Cortex of kidney (tissue), 1 donor: ENCODE measurements around the gene DGUOK.
"Not testable (repeated sequence)": the region's sequence is repeated elsewhere in the genome, so short reads cannot be mapped to it uniquely, and the experiment has no call there.

Source experiments
- DNase-seq: peaks from one replicate; lab custom pipeline; 2025; lab: John Stamatoyannopoulos, UW

The DGUOK gene

DNA sequence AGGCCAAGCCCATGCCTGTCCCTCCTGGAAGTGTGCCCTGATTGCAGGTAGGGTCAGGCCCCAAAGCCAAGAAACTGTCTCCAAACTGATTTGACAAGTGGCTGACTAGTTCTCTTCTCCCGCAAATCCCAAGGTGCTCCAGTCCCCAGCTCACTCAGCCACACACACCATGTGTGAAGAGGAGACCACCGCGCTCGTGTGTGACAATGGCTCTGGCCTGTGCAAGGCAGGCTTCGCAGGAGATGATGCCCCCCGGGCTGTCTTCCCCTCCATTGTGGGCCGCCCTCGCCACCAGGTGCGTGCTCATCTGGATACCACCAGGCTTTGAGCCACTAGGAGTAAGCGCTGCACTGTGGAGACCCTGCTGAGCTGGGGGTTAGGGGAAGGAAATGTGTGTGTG, 25.5 kb upstream of the DGUOK start:
- no peak for DNase-seq

DNA sequence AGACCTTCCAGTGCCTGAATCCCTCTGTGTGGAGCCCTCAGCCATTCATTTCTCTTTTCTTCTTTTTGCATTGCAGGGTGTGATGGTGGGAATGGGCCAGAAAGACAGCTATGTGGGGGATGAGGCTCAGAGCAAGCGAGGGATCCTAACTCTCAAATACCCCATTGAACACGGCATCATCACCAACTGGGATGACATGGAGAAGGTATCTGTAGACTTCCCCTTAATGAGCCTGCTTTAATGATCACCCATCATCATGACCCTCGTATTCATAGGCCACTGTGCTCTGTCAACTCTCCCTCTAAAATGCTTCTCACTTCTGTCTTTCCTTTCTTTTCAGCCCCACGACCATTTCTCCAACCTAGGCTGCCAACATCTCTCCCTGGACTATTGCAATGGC, 24.4 kb upstream of the DGUOK start:
- DNase-seq = no peak

DNA sequence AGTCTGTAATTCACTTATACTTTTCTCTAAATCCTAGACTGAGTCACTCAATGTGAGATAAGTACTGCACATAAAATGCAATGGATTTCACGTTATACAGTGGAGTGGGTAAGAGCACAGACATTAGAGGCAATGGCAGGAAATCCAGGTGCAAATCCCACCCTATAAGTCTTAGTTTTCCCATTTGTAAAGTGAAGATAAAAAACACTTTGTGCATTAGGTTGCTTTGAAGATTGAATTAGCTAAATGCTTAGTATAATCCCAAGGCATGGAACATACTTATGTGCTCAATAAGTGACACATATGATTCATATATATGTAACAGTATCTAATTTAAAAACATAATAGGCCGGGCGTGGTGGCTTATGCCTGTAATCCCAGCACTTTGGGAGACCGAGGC, 23.4 kb upstream of the DGUOK start:
- no peak for DNase-seq

DNA sequence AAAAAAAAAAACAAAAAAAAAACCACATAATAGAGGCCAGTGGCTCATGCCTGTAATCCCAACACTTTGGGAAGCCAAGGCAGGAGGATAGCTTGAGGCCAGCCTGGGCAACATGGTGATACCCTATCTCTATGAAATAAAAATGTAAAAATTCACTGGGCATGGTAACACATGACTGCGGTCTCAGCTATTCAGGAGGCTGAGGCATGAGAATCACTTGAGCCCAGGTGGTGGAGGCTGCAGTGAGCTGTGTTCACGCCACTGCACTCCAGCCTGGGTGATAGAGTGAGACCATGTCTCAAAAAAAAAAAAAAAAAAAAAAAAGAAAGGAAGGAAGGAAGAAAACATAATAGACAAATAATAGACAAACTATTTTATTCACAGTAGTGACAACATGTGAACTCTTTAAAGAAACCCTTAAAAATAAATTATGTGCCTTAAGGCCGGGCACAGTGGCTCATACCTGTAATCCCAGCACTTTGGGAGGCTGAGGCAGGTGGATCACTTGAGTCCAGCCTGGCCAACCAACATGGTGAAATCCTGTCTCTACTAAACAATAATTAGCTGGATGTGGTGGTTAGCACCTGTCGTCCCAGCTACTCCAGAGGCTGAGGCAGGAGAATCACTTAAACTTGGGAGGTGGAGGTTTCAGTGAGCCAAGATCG, 22.6 kb upstream of the DGUOK start:
- DNase-seq = not testable (repeated sequence)

DNA sequence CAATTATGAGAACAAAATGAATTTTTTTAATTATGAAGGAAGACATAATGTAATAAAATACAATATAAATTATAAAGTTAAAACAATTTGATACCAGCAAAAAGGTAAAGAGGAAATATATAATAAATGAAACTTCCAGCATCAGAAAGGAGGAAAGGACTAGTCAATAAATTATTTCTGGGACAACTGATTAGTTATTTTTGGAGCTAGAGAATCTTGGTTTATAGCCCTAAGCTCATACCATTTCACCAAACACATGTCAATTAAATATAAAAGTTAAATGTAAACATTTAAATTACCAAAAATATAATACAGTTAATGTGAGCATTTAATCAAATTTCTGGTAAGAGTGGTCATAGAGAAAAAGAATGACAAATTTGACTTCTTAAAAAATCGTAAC, 21.7 kb upstream of the DGUOK start:
- no peak for DNase-seq

DNA sequence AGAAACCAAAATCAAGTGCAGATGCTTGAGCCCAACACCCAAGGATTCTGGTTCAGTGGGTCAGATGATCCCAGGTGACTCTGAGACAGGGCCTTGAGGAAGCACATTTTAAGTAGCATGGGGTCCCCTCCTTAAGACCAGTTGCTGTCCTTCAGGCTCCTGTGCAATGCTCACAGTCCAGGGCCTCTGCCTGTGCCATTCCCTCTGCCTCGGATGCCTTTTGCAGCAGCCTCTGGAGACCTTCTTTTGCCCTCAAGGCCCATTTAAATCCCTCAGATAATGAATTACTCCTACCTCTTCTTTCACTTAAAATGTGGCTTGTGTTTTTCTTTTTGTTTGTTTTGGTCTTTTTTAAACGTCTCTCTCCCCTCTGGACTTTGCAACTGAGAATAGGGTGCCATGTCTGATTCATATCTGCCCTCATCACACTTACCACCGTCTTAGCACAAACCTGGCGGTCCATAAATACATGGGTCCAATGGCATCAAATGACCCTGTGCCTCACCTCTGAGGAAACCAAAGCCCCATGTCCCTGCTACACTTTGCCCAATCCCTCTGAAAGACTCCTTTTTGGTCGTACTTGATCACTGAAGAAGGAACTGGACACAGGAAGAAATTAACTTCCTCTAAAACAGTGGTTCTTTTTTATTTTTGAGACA, 19.7 kb upstream of the DGUOK start:
- no peak for DNase-seq

DNA sequence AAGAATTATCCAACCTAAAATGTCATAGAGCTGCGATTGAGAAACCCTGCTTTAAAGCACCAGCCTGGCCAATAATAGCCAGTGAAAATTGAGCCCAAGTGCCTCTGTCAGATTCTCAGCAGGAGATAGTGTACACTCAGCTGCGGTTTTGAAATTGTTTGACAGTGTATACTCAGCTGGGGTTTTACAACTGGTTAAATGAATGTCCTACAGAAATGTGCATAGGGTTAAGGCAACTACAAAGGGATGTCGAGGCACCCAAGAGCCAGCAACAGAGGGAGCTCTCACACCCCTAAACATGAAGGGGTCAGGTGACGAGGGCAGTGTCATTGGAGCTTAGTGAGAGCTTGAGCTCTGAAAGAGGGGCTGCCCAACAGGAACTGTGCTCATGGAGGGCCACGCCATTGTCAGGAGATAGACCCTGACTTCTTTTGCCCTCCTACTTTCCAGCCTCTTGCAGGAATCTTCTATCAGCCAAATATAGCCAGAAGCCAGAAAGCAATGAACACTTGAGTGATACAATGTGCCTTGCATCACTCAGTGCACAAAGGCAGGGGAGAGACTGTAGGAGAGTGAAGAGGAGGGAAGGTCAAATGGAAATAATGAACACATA, 18.7 kb upstream of the DGUOK start:
- DNase-seq = no peak

DNA sequence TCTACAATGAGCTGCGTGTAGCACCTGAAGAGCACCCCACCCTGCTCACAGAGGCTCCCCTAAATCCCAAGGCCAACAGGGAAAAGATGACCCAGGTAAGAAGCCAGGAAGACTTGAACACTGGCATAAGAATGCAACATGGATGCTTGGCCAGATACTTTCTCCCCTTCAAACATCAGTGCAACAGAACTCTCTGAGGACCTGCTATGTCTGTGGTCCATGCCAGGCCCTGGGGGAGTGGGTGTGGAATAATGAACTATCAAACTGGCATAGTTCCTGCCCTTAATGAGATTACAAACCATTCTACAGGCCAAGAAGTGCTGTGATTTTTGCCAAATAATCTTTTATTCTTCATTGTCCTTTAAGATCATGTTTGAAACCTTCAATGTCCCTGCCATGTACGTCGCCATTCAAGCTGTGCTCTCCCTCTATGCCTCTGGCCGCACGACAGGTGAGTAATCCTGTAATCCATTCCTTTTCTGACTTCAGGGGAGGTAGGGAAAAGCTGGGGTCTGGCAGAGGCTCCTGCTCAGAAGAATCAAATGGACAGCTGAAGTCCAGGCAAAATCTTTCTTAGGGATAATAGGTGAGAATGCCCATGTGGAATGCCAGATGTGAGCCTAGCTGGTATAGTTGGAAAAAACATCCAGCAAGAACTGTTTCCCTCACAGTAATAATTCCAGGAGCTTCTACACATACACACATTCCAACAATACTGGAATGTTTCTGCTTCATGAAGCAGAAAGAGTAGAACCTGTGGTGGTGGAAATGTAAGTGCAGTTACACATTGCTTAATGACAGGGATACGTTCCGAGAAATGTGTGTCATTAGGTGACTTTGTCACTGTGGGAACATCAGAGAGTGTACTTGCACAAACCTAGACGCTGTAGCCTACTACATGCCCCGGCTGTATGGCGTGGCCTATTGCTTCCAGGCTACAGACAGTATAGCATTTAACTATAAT, 17.7 kb upstream of the DGUOK start:
- no peak for DNase-seq

DNA sequence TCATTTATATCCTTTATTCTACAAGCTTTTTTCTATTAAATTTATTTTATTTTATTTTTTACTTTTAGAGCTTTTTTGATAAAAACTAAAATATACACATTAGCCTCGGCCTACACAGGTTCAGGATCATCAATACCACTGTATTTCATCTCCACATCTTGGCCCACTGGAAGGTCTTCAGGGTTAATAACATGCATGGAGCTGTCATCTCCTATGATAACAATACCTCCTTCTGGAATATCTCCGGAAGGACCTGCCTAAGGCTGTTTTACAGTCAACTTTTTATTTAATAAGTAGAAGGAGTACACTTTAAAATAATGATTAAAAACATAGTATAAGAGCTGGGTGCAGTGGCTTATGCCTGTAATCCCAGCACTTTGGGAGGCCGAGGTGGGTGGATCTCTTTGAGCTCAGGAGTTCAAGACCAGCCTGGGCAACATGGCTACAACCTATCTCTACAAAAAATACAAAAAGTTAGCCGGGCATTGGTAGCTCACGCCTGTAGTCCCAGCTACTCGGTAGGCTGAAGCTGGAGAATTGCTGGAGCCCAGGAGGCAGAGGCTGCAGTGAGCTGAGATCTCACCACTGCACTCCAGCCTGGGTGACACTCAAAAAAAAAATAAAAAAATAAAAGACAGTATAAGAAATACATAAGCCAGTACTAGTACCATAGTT, 15.7 kb upstream of the DGUOK start:
- no peak for DNase-seq

DNA sequence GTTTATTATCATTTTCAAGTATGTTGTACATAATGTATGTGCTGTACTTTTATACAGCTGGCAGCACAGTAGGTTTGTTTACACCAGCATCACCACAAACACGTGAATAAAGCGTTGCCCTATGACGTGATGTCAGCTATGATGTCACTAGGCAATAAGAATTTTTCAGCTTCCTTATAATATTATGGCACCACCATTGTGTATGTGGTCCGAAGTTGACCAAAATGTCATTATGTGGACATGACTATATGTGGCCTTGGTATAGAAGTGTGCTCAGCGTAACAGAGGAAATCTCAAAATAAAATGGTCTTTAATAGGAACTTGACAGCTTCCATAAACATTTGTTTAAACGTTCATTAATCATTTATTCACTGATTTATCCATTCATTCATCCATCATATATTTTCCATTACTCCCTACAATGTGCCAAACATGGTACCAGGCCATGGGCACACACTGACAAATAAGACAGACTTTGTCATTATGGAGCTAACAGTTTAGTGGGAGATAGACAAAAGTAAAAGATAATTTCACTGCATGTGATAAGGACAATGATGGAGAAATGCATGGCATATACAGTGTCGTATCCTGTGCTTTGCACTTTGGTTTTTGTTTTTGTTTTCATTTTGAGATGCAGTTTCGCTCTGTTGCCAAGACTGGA, 15.0 kb upstream of the DGUOK start:
- no peak for DNase-seq

DNA sequence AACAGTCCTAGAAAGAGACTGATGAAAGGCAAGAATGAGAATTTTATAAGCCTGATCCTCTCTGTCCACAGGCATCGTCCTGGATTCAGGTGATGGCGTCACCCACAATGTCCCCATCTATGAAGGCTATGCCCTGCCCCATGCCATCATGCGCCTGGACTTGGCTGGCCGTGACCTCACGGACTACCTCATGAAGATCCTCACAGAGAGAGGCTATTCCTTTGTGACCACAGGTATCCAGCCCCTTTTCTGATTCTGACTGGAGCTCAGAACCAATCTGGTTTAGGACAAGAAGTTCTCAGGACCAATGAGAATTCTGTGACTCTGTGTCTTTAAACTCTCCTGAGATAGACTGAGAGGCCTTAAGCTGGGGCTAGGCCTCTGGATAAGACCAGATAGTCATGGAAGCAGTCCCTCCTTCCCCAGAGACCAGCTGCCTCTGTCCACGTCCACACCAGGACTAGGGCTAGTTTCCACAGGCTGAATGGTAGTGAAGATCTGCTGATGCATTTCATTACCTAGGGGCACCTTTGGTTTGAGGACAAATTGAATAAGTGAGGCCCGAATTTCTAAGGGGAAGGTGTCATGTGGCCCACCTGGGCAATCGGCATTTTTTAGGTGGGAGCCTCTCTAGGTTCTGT, 13.1 kb upstream of the DGUOK start:
- DNase-seq = no peak

DNA sequence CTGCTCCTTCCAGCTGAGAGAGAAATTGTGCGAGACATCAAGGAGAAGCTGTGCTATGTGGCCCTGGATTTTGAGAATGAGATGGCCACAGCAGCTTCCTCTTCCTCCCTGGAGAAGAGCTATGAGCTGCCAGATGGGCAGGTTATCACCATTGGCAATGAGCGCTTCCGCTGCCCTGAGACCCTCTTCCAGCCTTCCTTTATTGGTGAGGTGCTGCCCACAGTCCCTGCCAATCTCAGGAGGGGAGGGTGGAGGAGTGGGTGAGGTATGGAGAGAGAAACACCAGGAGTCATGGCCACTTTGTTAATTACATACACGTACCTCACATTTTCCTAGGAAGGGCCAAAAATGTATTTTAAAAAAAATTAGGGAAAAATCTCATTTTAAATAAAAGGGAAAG, 12.0 kb upstream of the DGUOK start:
- DNase-seq = no peak

DNA sequence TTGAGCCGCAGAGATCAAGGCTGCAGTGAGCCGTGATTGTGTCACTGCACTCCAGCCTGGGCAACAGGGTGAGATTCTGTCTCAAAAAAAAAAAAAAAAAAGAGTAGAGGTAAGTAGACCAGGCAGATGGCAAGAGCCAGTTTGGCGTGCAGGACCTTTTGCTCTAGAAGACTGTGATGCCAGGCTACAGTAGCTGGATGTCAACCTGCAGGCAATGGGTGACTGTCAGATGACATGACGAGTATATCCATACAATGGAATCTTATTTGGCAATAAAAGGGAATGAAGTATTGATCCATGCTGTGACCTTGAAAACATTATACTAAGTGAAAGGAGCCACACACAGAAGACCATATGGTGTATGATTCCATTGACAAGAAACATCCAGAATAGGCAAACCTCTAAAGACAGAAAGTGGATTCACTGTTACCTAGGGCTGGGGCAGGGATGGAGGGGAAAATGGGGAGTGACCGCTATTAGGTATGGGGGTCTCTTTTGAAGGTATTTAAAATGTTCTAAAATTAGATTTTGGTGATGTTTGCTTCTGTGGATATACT, 11.2 kb upstream of the DGUOK start:
- no peak for DNase-seq

DNA sequence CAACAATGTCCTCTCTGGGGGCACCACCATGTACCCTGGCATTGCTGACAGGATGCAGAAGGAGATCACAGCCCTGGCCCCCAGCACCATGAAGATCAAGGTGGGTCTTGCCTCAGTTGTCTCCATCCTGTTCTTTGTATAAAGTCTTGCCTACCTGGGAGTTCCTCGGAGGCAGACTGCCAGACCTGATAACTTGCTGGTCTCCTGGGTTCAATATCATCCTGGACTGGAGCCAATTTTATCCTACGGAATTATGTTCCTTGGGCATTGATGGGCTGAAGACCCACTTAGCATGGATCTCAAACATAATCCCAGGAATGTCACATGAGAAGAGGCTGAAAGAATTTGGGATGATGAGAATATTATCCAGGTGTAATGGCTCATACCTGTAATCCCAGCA, 10.0 kb upstream of the DGUOK start:
- DNase-seq = no peak

DNA sequence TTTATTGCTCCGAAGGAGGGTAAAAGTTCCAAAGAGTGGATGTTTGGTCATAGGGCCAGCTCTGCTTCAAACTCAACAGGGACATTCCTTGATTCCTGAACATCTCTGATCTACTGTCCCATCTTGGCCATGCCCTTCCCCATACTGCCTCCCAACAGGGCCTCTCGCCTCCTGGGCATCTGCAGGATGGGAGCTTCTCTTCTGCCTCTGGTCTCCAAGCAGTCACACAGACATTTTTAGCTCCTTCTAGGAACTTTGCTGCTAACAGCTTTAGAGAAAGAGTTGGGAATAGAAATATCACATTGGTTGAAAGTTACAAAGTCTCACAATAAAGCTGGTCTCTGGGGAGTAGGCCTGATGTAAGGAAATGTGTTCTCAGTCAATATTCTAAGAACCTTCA, 9.4 kb upstream of the DGUOK start:
- no peak for DNase-seq

DNA sequence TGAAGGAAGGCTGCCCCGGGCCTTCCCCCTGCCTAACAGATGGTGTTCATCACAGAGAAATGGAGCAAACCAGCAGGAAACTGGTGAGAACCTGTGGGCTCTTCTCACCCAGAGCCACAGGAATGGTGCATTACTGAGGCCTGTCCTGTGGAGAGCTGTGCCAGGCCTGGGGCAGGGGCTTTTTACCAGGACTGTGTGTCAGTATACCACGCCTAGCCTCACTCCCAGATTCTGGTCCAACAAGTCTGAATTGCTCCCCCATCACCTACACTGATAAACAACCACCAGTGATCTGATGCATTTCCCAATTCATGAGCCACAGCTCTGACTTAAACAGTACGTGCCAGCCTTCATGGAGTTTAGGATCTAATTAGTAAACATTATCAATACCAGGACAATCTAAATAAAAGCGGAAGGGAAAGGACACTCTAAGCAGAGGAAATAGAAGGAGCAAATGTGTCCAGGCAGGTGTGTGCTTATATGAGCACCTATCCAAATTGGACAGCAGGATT, 8.9 kb upstream of the DGUOK start:
- no peak for DNase-seq

DNA sequence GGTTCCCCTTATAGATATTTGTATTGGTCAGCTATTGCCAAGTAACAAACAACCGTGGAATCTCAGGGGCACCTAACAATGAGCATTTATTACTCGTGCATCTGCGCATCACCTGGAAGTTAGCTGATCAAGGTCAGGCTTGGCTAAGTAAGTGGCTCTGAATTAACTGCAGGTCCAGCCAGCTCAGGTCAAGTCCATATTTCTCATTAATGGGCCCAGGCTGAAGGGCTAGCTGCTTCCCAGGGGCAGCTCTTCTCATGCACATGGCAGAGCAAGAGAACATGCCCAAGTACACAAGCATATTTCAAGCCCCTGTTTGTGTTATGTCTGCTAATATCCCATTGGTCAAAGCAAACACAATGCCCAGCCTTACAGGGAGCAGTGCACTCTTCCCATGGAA, 7.8 kb upstream of the DGUOK start:
- no peak for DNase-seq

DNA sequence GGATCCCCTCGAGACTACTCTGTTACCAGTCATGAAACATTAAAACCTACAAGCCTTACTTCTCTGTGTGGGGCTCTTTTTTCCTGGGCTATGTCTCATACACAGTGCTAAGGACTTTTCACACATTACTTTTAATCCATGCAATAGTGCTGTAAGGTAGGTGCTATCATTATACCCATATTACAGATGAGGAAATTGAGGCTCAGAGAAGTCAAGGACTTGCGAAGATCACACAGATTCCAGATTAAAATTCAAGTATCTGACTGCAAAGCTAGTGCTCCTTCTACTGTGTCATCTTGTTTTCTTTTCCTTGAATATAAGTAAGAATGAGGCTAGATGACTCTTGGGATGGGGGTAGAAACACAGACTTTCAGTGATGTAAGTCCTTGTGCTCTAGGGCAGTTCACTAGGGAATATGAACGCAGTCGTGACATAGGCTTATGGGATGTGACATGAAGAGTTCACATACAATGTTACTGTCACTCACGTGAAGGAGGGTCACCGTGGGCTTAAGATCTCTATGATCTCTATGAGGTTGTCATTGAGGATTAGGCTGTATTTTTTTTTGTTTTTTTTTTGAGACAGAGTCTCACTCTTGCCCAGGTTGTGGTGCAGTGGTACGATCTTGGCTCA, 7.0 kb upstream of the DGUOK start:
- no peak for DNase-seq

DNA sequence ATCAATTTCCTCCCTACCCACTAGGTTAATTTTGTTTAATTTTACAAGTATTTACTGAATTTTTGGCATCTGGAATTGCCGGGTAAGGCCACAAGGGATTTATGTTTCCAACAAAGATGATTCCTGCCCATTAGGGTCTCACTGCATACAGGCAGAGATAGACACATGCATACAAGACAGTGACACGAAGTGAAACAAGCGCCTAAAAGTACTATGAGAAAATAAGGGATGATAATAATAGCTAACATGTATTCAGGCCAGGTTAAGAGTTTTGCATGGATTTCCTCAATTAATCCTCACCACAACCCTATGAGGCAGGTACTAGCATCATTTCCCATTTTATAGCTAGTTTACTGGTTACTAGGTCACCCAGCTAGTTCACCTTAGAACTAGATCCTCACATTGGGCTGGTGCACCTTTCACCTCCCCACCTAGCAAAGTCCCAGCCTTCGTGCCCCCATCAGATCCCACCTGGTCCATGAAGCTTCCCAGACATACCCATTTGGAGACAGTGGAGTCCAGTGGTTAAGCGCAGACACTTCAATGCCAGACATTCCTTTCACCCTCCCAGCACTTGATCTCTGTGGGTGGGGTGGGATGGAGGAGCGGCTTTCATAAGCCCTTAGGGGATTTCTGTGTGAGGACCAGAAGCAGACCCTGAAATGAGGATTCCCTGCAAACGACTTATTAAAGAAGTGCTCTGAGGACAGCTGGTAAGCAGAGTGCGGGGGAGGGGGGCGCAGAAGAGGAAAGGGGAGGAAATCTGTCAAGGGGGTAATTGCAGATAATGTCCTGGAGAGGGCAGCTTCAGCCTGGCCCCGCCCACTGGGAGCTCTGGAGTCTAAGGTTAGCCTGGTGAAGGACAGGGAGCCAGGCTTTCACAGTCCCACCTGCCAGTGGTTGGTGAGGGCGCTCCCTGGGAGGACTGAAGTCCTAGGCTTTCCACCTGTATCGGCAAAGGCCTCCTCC, 5.8 kb upstream of the DGUOK start:
- DNase-seq = no peak
